ENCODE data around the gene KRT26. TPM values are rescaled to one million over a fixed set of nuclear protein-coding genes. Genes with fewer than 3 reads are reported as not detected.

The KRT26 gene
- total and polyA plus RNA-seq, 10 of the 15 experiments (the other 5 are each of a cell fraction or from before 2014, with no cell fraction given) = not detected

DNA sequence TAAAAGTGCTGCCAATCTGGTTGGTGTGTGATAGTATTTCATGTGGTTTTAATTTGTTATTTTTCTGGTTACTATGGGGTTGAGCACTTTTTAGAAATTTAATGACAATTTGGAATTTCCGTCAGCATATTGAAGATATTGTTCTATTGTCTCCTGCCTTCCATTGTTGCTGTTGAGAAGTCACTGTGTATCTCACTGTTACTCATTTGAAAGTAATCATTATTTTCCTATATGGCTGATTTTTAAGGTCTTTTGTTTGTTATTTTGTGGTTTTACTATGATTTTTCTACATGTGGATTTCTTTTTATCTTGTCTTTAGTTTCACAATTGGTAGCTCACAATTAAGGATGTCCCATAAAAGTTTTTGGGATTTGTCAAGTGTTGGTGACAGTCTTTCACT is 8.2 kb downstream of the KRT26 start:
- SMC1A ChIA-PET (ENCODE audit: uncharacterized antibody, unreplicated experiment) = no interaction called here
- Histone ChIP-seq H3K4me2 (ENCODE audit: control insufficient read depth, insufficient read depth) (no peak overlapping the region), H3K9ac (ENCODE audit: control insufficient read depth, insufficient read depth, low read length) (no peak overlapping the region), H3K9me3 (replicated peaks; ENCODE audit: control insufficient read depth, insufficient read depth, low read length) (peaks cover 12% of the 10 kb centered on the region), H2AFZ (ENCODE audit: control insufficient read depth, low read depth, low read length) (no peak overlapping the region), H3K27ac (ENCODE audit: control insufficient read depth, insufficient read depth) (no peak overlapping the region), H3K4me1 (ENCODE audit: control insufficient read depth, insufficient read depth, low read length) (no peaks in the 10 kb centered on the region), H3K79me2 (ENCODE audit: control insufficient read depth, insufficient read depth, low read length) (no peaks in the 10 kb centered on the region), H3K27me3 (replicated peaks in 1 of 2; ENCODE audit: control insufficient read depth in 2 of 2, insufficient read depth in 2 of 2, low read length in 1 of 2) (peaks cover 0 to 3% of the 10 kb centered on the region in 2 experiments; a peak in 2 of 4 replicates), H4K20me1 (ENCODE audit: control insufficient read depth, insufficient read depth) (no peaks in the 10 kb centered on the region), H3K36me3 (ENCODE audit: control insufficient read depth in 2 of 2, insufficient read depth in 2 of 2, low read length in 1 of 2) (no peaks in the 10 kb centered on the region), H3K4me3 (no peak overlapping the region)
- in situ Hi-C loops (cut with MboI) = no loop called here
- CTCF ChIA-PET = interaction anchor here (0.8 kb wide), 1 partner anchor 144 kb away, joined by 3 read pairs; no protein-coding TSS in a partner anchor
- BruUV-seq (replicated peaks) = no TSS peak
- intact Hi-C loops (cut with micrococcal nuclease; ENCODE audit: unreplicated experiment) = no loop called here
- 0 out of 2 replicates have a peak, but pooled peaks have one; percentile 34 for TF ChIP-seq CBX5 (IDR thresholded peaks at IDR 0.05; ENCODE audit: low read depth)
- TF ChIP-seq, protein P1, sequence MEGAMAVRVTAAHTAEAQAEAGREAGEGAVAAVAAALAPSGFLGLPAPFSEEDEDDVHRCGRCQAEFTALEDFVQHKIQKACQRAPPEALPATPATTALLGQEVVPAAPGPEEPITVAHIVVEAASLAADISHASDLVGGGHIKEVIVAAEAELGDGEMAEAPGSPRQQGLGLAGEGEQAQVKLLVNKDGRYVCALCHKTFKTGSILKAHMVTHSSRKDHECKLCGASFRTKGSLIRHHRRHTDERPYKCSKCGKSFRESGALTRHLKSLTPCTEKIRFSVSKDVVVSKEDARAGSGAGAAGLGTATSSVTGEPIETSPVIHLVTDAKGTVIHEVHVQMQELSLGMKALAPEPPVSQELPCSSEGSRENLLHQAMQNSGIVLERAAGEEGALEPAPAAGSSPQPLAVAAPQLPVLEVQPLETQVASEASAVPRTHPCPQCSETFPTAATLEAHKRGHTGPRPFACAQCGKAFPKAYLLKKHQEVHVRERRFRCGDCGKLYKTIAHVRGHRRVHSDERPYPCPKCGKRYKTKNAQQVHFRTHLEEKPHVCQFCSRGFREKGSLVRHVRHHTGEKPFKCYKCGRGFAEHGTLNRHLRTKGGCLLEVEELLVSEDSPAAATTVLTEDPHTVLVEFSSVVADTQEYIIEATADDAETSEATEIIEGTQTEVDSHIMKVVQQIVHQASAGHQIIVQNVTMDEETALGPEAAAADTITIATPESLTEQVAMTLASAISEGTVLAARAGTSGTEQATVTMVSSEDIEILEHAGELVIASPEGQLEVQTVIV (IDR thresholded peaks at IDR 0.05; ENCODE audit: borderline replicate concordance, partially characterized antibody) = no peak
- TF ChIP-seq, protein P2, sequence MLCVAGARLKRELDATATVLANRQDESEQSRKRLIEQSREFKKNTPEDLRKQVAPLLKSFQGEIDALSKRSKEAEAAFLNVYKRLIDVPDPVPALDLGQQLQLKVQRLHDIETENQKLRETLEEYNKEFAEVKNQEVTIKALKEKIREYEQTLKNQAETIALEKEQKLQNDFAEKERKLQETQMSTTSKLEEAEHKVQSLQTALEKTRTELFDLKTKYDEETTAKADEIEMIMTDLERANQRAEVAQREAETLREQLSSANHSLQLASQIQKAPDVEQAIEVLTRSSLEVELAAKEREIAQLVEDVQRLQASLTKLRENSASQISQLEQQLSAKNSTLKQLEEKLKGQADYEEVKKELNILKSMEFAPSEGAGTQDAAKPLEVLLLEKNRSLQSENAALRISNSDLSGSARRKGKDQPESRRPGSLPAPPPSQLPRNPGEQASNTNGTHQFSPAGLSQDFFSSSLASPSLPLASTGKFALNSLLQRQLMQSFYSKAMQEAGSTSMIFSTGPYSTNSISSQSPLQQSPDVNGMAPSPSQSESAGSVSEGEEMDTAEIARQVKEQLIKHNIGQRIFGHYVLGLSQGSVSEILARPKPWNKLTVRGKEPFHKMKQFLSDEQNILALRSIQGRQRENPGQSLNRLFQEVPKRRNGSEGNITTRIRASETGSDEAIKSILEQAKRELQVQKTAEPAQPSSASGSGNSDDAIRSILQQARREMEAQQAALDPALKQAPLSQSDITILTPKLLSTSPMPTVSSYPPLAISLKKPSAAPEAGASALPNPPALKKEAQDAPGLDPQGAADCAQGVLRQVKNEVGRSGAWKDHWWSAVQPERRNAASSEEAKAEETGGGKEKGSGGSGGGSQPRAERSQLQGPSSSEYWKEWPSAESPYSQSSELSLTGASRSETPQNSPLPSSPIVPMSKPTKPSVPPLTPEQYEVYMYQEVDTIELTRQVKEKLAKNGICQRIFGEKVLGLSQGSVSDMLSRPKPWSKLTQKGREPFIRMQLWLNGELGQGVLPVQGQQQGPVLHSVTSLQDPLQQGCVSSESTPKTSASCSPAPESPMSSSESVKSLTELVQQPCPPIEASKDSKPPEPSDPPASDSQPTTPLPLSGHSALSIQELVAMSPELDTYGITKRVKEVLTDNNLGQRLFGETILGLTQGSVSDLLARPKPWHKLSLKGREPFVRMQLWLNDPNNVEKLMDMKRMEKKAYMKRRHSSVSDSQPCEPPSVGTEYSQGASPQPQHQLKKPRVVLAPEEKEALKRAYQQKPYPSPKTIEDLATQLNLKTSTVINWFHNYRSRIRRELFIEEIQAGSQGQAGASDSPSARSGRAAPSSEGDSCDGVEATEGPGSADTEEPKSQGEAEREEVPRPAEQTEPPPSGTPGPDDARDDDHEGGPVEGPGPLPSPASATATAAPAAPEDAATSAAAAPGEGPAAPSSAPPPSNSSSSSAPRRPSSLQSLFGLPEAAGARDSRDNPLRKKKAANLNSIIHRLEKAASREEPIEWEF (IDR thresholded peaks at IDR 0.05; ENCODE audit: insufficient replicate concordance, low read depth, low read length) = no peak
- no peak for TF ChIP-seq PBX3 (IDR thresholded peaks at IDR 0.05; ENCODE audit: insufficient replicate concordance, low read depth, low read length)
- POLR2A ChIA-PET = no interaction called here
- RAD21 ChIA-PET (ENCODE audit: unreplicated experiment) = no interaction called here
- ATAC-seq = no peak
- WGBS (ENCODE audit: insufficient coverage, insufficient replicate concordance, low lambda C conversion rate, missing lambda C conversion rate) = 0% methylated on average over 1 of the region's 1 CpG
- no peak for FAIRE-seq
- DNase-seq (ENCODE audit: low read depth, low spot score) = no peak

Measured in GM12878 (cell line).